Fibroblast of skin of scalp (primary cell): Measurements from ENCODE around the gene NCAPG2.
"Not testable (repeated sequence)": the region's sequence is repeated elsewhere in the genome, so short reads cannot be mapped to it uniquely, and the experiment has no call there.

Source experiments
- DNase-seq: peaks from one replicate; pipeline ENCODE4 v3.0.0-alpha.2; 2013

Gene NCAPG2

DNA sequence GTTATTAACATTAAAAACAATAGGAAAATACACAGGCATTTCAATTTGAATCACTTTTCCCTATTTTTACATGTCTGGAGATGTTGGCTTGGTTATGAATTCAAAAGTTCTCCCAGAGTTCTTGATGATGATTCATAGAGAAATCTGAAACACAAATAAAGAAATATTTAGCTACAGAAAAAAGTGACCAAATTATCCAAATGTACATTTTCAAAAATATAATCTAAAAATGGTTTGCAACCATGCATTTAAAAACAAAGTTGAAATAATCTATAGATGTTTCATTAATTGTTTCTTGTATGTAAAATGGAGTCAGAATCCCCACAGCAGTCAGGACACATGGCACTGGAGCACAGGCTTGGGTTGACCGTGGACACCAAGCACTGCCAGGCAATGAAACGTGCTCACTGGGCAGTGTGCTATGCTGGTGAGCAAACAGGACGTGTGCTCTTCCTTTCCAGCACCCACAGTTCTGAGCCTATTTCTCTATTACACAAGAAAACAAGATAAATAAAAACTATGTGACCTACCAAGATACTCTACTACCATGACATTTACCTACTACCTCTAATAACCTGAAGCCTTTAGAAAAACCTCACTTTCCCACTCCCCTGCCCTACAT is 72.9 kb downstream of the NCAPG2 start:
- DNase-seq, result no peak

DNA sequence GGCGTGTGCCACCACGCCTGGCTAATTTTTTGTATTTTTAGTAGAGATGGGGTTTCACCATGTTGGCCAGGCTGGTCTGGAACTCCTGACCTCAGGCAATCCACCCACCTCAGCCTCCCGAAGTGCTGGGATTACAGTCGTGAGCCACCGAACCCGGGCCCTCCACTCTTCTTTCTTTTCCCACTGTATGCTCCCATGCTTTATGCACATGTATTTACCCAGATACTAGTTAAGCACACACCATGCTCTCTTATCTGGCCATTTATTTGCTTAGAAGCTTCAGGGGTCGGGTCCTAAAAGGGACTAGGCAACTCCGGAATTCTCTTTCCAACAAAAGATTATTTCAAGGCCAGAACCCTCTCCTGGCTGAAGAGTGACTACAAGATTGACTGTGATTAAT is 78.3 kb downstream of the NCAPG2 start:
- DNase-seq, result not testable (repeated sequence)

DNA sequence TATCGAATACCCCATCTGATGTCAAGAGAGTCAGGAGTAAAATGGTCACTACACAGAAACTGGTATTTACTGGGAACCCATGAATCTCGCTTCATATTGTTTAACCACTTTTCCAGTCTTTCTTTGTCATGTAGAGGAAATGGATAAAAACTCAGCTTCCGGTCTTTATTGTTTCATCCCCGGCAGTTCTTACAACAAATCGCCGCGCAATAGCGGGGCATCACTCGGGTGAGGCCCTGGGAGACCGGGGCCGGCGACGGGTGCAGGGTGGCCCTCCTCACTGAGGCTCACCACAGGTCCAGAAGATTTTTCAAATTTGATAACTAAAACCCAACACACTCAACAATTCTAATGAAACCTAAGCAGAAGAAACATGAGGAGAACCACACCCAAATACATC is 81.4 kb downstream of the NCAPG2 start:
- DNase-seq, result no peak

DNA sequence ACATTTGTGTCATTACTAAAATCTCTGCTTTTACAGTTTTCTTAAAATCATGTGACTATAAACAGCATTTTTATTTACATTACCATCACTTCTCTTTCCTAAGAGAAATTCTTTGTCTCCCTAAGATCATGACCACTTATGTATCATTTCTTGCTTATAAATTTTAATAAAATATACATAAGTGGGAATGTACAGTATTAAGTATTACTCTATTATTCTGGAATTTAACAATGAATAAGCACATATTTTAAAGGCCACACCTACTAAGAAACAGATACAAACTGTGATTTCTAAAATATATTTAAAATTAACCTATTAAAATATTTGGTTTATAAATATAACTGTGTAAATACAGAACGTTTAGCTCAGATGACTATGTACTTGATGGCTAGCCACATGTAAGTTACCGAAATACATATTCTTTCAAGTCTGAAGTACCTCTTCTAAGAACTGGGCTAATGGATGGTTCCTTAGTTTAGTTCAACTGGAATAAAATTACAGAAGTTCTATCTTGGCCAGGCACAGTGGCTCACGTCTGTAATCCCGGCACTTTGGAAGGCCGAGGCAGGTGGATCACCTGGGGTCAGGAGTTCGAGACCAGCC is 83.7 kb downstream of the NCAPG2 start:
- peak; percentile 12 for DNase-seq

DNA sequence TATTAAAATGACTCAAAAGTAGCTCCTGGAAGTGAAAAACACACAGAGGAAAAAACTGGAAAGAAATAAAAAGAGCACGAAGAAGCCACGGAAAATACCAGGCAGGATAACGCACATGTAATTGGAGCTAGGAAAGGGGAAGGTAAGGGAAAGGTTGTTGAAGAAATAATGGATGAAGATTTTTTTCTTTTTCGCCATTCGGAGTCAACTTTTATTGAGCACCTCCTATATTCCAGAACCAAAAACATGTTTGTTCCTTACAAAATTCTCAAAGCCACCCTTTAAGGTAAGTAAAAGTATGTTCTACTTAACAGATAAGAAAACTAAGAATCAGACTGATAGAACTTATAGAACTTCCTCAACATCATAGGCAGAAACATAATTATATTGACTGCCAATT is 84.2 kb downstream of the NCAPG2 start:
- no peak for DNase-seq

DNA sequence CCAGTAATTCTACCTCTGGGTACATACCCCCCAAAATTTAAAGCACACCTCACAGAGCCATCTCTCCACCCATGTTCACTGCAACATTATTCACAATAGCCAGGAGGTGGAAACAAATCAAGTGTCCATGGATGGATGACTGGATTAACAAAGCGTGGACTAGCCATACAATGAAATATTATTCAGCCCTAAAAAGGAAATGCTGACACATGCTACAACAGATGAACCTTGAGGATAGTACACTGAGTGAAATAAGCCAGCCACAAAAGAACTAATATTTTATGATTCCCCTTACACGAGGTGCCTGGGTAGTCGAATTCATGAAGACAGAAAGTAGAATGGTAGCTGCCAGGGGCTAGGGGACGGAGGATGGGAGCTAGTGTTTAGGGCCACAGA is 85.9 kb downstream of the NCAPG2 start:
- DNase-seq, result no peak

DNA sequence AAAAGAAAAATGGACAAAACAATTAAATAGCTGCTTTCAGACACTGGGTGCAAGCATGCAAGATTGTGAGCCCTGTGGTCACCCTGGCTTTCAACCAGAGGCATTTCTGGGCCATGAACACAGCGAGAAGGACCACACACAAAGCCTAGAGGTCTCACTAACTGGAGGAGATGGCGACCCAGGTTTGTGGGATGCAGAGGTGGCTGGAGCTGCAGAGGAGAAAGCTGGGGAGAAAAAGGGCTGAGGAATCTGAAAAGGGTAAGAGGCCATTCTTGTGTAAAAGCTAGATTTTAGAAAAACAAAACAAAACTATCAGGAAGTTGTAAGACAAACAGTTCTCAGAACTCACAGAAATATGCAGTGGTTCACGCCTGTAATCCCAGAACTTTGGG is 86.9 kb downstream of the NCAPG2 start:
- DNase-seq, result peak; percentile 76

DNA sequence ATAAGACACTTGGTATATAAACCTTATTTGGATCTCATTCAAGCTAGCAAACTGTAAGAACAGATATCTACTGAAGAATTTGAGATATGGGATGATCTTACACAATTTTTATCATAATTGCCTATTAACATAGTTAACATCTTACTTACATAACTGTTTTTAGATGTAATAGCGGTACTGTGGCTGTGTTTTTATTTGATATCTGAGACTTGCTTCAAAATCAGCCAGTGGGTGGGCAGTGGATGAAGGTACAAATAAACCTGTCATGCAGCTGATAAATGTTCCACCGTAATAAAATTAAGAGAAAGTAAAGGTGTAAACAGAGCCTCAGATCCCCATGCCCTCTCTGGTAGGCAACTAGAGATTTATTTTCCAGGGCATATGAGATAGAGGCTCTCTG is 88.6 kb downstream of the NCAPG2 start:
- no peak for DNase-seq

DNA sequence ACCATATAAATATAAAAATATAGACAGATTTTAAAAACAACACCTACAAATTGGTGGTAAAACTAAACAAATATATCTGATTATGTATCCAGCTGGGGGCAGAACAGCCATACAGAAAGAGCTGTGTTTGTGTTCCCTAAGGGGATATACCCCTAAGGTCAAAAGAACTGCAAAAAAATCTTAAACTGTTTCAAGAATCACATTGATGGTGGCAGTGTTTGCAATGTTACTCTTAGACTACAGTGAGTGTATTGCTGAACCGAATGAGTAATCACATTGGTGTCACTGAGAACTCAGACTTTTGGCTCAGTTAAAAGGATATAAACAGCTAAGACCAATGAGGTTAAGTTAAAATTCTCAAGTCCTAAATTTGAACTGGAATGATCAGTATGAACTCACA is 89.9 kb downstream of the NCAPG2 start:
- peak; percentile 67 for DNase-seq

DNA sequence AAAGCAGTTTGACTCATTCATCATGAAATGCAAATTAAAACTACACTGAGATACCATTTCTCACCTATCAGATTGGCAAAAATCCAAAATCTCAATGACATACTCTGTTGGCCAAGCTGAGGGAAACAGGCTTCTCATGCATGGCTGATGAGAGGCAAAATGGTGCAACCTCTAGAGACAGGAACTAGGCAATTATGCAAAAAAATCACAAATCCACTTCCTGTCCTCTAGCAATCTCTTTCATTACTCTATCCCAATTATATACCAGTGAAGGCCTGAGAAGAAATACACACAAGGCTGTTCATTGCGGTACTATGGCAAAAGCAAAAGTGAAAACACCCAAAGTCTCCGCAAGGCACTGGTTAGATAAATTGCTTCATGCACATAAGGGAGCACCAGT is 91.1 kb downstream of the NCAPG2 start:
- no peak for DNase-seq

DNA sequence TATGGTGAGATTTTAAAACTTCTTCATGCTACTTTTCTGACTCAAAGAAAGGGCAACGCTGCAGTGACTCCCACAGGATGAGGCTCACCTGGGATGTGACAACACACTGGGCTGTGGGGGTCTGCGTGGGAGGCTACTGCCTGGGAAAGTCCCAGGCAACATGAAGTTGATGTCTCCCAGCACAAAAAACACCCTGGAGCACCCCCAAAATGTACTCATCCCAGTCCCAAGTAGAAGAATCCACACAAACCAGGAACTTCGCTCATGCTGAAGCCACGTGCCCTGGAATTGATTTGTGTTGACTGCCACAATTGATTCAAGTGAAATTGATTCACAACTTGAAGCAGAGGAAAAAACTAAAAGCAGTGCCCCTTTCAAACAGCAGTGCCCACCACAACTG is 92.1 kb downstream of the NCAPG2 start:
- no peak for DNase-seq

DNA sequence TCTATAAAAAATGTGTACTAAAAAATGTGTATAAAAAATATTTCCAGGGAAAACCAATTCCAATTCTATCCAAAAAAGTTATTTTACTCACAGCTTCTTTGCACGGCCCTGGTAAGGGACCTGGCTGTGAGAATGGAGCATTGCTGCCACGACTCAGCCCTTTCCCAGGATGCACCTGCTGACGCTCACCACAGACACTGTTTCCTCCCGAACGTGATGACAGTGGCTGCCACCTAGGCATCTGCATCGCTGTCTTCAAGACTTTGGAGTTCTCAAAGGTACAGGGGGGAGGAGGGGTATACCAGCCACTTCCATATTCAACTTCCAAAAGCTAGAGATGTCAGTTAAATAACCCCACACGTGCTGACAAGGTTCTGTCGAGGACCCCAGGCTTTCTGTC is 93.1 kb downstream of the NCAPG2 start:
- no peak for DNase-seq

DNA sequence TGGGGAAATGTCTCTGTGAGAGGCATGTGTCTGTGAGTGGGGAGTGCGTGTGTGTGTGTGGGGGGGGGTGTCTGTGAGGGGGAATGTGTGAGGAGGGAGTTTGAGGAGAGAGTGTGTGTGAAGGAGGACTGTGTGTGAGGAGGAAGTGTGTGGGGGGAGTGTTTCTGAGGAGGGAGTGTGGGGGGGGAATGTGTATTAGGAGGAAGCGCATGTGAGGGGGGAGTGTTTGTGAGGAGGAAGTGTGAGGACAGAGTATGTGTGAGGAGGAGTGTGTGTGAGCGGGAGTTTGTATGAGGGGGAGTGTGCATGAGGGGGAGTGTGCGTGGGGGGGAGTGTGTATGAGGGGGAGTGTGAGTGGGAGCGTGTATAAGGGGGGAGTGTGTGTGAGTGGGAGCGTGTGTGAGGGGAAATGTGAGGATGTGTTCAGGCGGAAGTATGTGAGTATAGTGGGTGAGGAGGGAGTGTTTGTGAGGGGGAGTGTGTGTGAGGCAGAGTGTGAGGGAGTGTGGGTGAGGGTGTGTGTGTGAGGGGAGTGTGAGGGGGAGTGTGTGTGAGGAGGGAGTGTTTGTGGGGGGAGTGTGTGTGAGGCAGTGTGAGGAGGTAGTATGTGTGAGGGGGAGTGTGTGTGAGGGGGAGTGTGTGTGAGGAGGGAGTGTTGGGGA is 95.2 kb downstream of the NCAPG2 start:
- no peak for DNase-seq

DNA sequence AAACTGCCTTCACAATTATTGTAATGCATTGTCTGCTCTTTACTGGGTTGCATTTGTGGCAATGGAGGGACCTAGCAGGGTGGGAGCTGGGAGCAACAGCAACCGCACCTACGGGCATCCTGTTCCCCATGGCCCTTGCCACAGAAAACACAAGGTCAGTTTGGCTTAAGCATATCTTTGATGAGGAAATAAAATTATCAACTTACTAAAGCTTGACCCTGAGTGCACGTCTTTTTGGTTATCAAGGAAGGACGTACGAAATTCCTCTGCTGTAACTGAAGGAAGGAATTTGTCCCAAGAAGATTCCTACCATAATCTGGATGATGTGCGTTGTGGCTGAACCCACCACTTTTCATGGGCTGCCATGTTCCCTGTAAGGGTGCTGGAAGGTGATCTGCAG is 97.0 kb downstream of the NCAPG2 start:
- no peak for DNase-seq

DNA sequence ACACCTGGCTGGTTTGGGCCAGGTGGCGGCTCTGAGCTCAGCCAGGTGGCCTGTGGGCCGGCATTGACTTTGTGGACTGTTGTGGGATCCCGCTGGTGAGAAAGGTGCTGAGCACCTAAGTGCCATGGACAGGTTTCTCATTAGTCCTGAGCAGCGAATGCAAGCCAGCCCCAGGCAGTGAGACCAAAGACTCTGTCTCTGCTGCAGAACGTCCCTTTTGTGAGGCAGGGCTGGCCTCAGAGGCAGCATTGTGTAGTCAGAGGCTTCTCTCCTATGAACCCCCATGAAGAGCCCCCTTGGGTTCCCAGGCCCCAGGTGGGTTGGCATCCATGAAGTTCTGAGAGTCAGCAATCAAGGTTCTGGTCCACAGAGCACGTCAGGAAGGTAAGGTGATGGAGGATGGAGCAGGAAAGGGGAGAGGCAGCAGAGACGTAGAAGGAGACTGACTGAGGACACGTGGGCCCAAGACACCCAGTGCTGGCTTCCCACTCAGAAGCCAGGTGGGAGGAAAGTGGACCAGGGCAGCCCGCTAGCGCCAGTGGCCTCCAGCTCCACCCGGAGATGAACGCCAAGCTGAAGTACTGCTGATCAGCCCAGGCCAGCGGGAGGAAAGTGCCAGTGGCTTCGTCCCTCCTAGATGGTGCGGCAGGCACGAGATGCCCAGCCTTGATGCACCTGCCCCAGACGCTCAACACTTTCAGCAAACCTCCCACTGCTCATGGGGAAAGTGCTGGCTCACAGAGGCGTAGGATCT is 97.8 kb downstream of the NCAPG2 start:
- DNase-seq, result no peak

DNA sequence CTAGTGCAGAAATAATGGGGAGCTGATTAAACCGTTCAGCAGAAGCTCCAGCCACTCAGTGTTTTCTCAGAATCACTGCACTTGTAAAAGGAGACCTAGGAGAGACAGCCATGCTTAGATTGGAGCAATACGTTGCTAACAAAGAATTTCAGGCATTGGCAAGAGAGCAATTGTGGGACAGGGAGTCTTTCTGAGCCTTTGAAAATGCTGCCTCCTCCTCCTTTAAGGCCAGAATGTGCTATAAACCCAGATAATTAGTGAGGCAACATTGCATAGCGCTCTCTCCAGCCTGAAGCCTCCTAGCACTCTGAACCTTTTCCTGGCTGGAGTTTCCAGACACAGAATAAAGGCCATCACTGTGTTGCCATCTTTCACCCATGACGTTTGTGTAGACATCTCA is 98.5 kb downstream of the NCAPG2 start:
- peak; percentile 9 for DNase-seq

DNA sequence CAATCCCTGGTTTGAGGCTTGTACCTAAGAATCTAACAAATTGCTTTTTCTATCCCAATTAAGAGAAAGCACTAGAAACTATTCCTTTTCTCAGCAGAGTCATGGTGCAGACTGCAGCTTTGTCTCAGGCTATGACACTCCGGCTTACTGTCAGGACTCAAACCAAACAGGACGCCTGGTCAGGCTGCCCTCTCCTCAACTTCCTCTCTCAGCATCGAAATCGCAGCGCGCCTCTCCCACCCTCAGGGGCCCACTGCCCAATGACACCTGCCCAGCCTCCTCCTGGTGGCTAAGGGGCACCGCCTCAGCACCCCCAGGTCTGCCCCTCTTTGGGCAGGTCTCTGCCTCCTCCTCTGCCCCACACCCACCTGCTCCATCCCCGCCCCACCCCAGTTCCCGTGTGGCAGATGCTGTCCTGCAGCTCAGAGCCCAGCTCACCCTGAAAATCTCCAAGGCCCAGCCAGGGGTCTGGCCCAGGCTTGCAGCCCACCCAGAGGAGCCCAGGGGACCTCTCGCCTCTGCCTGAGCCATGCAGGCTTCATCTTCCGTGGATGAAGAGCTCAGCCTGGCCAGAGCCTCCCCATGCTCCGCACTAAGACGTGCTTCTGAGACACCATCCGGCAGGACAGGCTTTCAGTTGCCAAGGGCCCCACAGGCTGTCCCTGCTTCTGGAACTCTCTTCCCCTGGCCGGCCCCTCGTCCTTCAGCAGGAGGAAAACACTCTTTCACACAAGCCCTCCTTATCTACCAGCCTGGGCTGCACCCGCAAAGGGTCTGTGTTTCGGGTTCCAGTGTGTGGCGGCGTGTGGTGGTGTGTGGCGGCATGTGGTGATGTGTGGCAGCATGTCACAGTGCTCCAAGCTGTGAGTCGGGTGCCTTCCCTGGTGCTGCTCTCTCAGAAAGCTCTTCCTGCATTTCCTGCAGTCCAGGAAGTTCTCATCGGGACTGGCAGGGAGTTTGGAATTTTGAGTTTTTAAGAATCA is 100.5 kb downstream of the NCAPG2 start:
- no peak for DNase-seq

DNA sequence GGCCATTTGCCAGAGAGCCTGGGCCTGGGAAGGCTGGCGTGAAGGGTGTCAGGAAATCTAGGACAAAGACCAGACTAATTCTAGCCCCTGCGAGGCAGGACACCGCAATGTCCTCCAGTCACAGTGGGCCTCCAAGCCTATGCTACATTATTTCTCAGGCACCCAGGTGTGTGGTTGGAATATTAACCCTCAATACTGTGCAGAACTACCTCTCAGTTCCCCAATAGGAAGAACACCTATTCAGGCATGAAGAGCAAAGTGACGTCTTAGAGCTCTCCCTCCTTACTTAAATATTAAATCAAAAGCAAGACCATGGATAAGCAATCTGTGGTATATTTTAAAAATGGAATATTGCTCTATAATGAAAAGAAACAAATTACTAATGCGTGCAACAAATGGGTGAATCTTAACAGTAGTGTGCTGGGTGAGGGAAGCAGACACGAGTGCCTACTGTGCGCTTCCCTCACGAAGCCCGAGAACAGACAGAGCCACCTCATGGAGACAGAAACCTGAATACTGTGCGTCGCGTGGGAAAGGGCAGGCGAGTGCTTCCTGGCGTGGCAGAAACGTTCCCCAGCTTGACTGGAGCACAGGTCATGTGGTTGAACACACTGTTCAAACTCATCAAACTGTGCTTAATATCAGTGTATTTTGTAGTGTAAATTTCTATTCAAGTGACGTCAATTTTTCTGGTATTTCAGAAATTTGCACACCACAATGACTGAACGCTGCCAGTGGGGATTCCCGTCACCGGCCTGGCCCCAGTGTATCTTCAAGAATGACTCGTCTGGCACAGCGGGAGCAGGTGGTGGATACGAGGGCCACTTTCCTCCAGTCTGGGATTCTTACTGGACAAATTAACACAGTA is 101.5 kb downstream of the NCAPG2 start:
- peak; percentile 30 for DNase-seq

DNA sequence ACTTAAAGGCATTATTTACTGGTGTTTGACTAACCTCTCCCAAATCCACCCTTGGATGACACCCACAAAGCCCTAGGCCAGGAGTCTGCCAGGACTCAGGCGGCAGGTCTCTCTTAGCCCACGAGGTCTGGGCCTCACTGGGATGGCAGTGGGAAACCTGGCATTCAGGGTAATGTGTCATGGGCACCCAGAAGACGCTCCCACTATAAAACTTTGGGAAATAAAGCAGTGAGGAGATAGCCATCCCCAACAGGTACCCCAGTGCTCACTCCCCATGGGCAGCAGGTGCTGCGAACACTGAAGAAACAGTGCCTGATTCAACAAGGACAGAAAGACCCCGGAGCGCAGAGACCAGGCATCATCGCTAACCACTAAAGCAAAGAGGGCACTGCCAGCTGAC is 102.6 kb downstream of the NCAPG2 start:
- no peak for DNase-seq

DNA sequence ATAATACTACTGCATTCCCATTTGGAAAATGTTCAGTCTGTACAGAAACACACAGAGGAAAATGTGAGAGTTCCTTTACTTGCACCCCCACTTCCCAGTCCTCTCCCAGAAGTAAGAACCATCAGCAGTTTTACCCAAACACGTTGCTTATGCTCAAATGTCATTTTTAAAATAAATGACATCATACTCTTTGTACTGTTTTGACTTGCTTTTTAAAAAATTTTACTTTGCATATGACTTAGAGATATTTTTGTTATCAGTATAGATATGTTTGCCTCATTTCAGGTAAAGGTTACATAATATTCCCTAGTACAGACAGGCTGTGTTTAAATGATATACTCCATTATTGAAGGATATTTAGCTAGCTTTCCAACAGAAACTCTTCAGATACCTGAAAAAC is 103.5 kb downstream of the NCAPG2 start:
- DNase-seq, result no peak

DNA sequence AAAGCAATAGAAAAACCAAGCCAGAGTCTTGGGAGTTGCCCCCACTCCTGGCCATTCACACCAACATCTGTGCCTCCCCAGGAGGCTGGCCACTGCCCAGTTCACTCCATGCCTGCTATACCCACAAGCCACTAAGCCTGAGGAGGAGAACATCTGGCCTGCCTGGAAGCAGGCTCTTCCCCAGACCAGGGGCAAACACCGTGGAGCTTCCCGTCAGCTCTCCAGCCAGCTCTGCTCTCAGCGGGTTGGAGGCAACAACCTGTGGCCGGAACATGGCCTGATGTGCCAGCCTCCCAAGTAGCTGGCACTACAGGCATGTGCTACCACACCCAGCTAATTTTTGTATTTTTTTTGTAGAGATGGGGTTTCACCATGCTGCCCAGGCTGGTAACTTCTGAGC is 107.9 kb downstream of the NCAPG2 start:
- no peak for DNase-seq
